Trophoblast cell (in vitro differentiated cells and primary cell): ENCODE data around the gene BRSK1.

ENCODE experiments used
- DNase-seq, 2 donors: peaks; one replicate each; pipeline ENCODE4 v3.0.0-alpha.2; 2016
- H2AFZ ChIP-seq: 2 replicates; pipeline ENCODE4 v1.6.1; 2013; ENCODE audit warnings: low read length, moderate library complexity, mild to moderate bottlenecking; ENCODE audit not compliant: insufficient read depth, poor library complexity
- H2AK5ac ChIP-seq: 2 replicates; pipeline ENCODE4 v1.6.1; 2013; ENCODE audit warnings: mild to moderate bottlenecking, low read length
- H2BK120ac ChIP-seq: 2 replicates; pipeline ENCODE4 v1.6.1; 2013; ENCODE audit warnings: low read length, mild to moderate bottlenecking, moderate library complexity; ENCODE audit not compliant: insufficient read depth, poor library complexity
- H2BK12ac ChIP-seq: 2 replicates; pipeline ENCODE4 v1.6.1; 2013; ENCODE audit warnings: mild to moderate bottlenecking, low read length, moderate library complexity
- H2BK5ac ChIP-seq: 2 replicates; pipeline ENCODE4 v1.6.1; 2013; ENCODE audit warnings: low read length, low read depth, moderate library complexity, mild to moderate bottlenecking; ENCODE audit not compliant: poor library complexity
- H3K14ac ChIP-seq: 2 replicates; pipeline ENCODE4 v1.6.1; 2013; ENCODE audit warnings: mild to moderate bottlenecking, low read length
- H3K18ac ChIP-seq: 2 replicates; pipeline ENCODE4 v1.6.1; 2013; ENCODE audit warnings: mild to moderate bottlenecking, low read length
- H3K23ac ChIP-seq: 2 replicates; pipeline ENCODE4 v1.6.1; 2013; ENCODE audit warnings: low read length
- H3K27ac ChIP-seq: 2 replicates; pipeline ENCODE4 v1.5.1; 2013; ENCODE audit warnings: low read depth, mild to moderate bottlenecking, inconsistent platforms, low read length, moderate library complexity
- H3K27me3 ChIP-seq: 2 replicates; pipeline ENCODE4 v1.6.1; 2013; ENCODE audit warnings: inconsistent platforms, mild to moderate bottlenecking, low read length, moderate library complexity; ENCODE audit not compliant: insufficient read depth
- H3K36me3 ChIP-seq, 2 experiments: 1 replicate in 1 of 2; 2 replicates in 1 of 2; pipeline ENCODE4 v1.6.1; 2013; ENCODE audit warnings: low read length in 2 of 2, mild to moderate bottlenecking in 2 of 2, moderate library complexity in 1 of 2; ENCODE audit not compliant: insufficient read depth in 2 of 2, control insufficient read depth in 1 of 2
- H3K4ac ChIP-seq: 2 replicates; pipeline ENCODE4 v1.6.1; 2013; ENCODE audit warnings: low read depth, mild to moderate bottlenecking, low read length, moderate library complexity
- H3K4me1 ChIP-seq, 2 experiments: 1 replicate in 1 of 2; 2 replicates in 1 of 2; pipeline ENCODE4 v1.6.1; 2013; ENCODE audit warnings: low read length in 2 of 2, mild to moderate bottlenecking in 2 of 2, moderate library complexity in 1 of 2; ENCODE audit not compliant: insufficient read depth in 2 of 2, control insufficient read depth in 1 of 2
- H3K4me2 ChIP-seq: 2 replicates; pipeline ENCODE4 v1.6.1; 2013; ENCODE audit warnings: inconsistent platforms, mild to moderate bottlenecking, low read length, moderate library complexity
- H3K4me3 ChIP-seq: 2 replicates; pipeline ENCODE4 v1.5.1; 2013; ENCODE audit warnings: mild to moderate bottlenecking, low read depth, low read length, inconsistent platforms
- H3K79me1 ChIP-seq: one replicate; pipeline ENCODE4 v1.6.1; 2013; ENCODE audit warnings: low read length
- H3K79me2 ChIP-seq: 2 replicates; pipeline ENCODE4 v1.6.1; 2013; ENCODE audit warnings: low read length, mild to moderate bottlenecking; ENCODE audit not compliant: control insufficient read depth, insufficient read depth, poor library complexity
- H3K9ac ChIP-seq: 2 replicates; pipeline ENCODE4 v1.6.1; 2013; ENCODE audit warnings: mild to moderate bottlenecking, low read length
- H3K9me3 ChIP-seq: 2 replicates; pipeline ENCODE4 v1.6.1; 2013; ENCODE audit warnings: low read depth, mild to moderate bottlenecking, control low read depth, inconsistent platforms, low read length; ENCODE audit not compliant: insufficient read depth
- H4K12ac ChIP-seq: 2 replicates; pipeline ENCODE4 v1.6.1; 2013; ENCODE audit warnings: low read depth, mild to moderate bottlenecking, low read length, moderate library complexity
- H4K8ac ChIP-seq: 2 replicates; pipeline ENCODE4 v1.6.1; 2013; ENCODE audit warnings: low read depth, mild to moderate bottlenecking, low read length, moderate library complexity
- H4K91ac ChIP-seq: one replicate; pipeline ENCODE4 v1.6.1; 2013; ENCODE audit warnings: low read depth, mild to moderate bottlenecking, low read length, moderate library complexity
- WGBS: extraction: QIAGEN DNeasy Blood & Tissue Kit; methylation state at CpG from one replicate; pipeline ENCODE4 v1.1.7; 2013; ENCODE audit warnings: missing lambda C conversion rate; ENCODE audit not compliant: insufficient read length, insufficient coverage; ENCODE audit errors: extremely low coverage; 5-methylcytosine and 5-hydroxymethylcytosine counted together

The BRSK1 gene

GRCh38 chr19:55321466-55322137 is 37.8 kb downstream of the BRSK1 start:
- H3K4me3 ChIP-seq = no peak overlapping the region
- DNase-seq = no peak
- no peak overlapping the region for H3K23ac ChIP-seq
- H3K27ac ChIP-seq = no peak overlapping the region
- WGBS = no CpG with 5 or more reads among the region's 9 CpGs
- no peak overlapping the region for H3K4ac ChIP-seq
- peaks cover 0 to 7% of the 10 kb centered on the region in 2 experiments for H3K4me1 ChIP-seq
- H4K91ac ChIP-seq = no peak overlapping the region
- H3K27me3 ChIP-seq = no peaks in the 10 kb centered on the region
- no peaks in the 10 kb centered on the region for H3K79me2 ChIP-seq
- no peak overlapping the region for H4K8ac ChIP-seq
- H3K14ac ChIP-seq = no peak overlapping the region
- H2BK120ac ChIP-seq = no peak overlapping the region
- H3K9ac ChIP-seq = no peak overlapping the region
- no peak overlapping the region for H4K12ac ChIP-seq
- H2BK12ac ChIP-seq = no peak overlapping the region
- no peak overlapping the region for H2AFZ ChIP-seq
- no peak overlapping the region for H3K18ac ChIP-seq
- peaks cover 0 to 2% of the 10 kb centered on the region in 2 experiments for H3K36me3 ChIP-seq
- peaks cover 3% of the 10 kb centered on the region for H3K79me1 ChIP-seq
- no peak overlapping the region for H3K4me2 ChIP-seq
- H2BK5ac ChIP-seq = no peak overlapping the region
- H2AK5ac ChIP-seq = no peak overlapping the region
- peaks cover 1% of the 10 kb centered on the region for H3K9me3 ChIP-seq

DNA sequence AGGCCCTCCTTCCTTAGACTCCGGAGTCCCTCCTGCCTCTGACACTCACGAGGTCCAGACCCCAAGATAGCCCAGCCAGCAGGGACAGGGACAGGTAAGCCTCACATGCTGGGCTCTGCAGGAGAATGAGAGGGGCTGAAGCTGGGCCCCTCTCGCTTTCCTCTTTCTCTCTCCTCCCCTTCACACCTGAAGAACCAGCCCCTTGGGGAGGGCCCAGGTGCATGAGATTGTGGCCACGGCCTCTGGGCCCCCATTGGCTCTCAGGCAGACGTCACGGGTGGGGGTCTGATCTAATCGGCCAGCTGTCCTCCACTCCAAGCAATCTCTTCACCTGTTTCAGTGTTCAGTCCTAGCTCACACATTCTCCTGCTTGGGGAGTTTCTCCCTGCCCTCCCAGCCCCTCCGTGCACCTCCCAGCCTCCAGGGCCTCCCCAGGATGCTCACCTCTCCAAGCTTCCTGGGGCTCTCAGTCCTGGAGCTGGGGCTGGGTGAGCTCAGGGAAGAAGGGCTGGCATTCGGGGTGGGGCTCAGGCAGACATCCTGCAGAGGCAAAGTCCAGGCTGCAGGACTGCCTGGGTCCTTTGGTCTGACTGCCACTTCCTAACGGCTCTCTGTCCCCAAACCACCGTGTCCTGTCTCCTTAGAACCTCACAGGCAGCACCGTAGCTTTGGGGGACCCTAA is 38.5 kb downstream of the BRSK1 start:
- Histone ChIP-seq H3K4me1 (peaks cover 0 to 7% of the 10 kb centered on the region in 2 experiments), H3K36me3 (peaks cover 0 to 2% of the 10 kb centered on the region in 2 experiments)
- DNase-seq = no peak

DNA sequence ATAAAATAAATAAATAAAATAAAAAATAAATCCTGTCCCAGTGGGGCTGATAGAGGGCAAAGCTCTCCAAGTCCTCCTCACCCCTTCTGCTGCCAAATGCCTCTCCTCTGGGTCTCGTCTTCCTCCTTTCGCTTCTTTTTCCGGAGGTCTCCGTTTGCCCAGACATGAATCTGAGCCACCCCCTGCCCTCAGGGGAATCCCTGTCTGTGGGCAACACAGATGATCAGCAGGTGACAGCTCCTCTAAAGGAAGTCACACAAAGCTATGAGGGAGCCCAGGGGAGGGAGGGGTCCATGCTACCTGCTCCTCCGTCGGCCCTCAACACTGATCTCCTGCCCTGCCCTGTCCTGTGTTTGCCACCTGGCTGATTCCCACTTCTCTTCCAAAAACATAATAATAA is 40.9 kb downstream of the BRSK1 start:
- no peaks in the 10 kb centered on the region for H3K27me3 ChIP-seq
- H3K4me2 ChIP-seq = no peak overlapping the region
- no peak overlapping the region for H3K4me3 ChIP-seq
- no peak overlapping the region for H4K91ac ChIP-seq
- peaks cover 1% of the 10 kb centered on the region for H3K9me3 ChIP-seq
- no peak overlapping the region for H2BK120ac ChIP-seq
- no peak overlapping the region for H3K14ac ChIP-seq
- no peak overlapping the region for H3K23ac ChIP-seq
- no peak for DNase-seq
- peaks cover 0 to 7% of the 10 kb centered on the region in 2 experiments for H3K4me1 ChIP-seq
- H2AFZ ChIP-seq = no peak overlapping the region
- no CpG with 5 or more reads among the region's 6 CpGs for WGBS
- no peak overlapping the region for H3K18ac ChIP-seq
- no peak overlapping the region for H4K12ac ChIP-seq
- no peak overlapping the region for H3K4ac ChIP-seq
- H2BK12ac ChIP-seq = no peak overlapping the region
- H3K36me3 ChIP-seq = peaks cover 0 to 2% of the 10 kb centered on the region in 2 experiments
- H3K79me2 ChIP-seq = no peaks in the 10 kb centered on the region
- H2AK5ac ChIP-seq = no peak overlapping the region
- H3K9ac ChIP-seq = no peak overlapping the region
- H2BK5ac ChIP-seq = no peak overlapping the region
- H4K8ac ChIP-seq = no peak overlapping the region
- no peak overlapping the region for H3K27ac ChIP-seq
- peaks cover 3% of the 10 kb centered on the region for H3K79me1 ChIP-seq

More for the DNA sequence above, 38.5 kb downstream of the BRSK1 start:
- Histone ChIP-seq H3K27ac (no peak overlapping the region), H2BK5ac (no peak overlapping the region), H2AK5ac (no peak overlapping the region), H3K4ac (no peak overlapping the region), H3K9ac (no peak overlapping the region), H4K8ac (no peak overlapping the region), H3K18ac (no peak overlapping the region), H3K4me2 (no peak overlapping the region), H3K27me3 (no peaks in the 10 kb centered on the region), H4K12ac (no peak overlapping the region), H3K9me3 (peaks cover 1% of the 10 kb centered on the region), H3K23ac (no peak overlapping the region), H4K91ac (no peak overlapping the region), H2BK120ac (no peak overlapping the region), H3K79me1 (peaks cover 3% of the 10 kb centered on the region), H2BK12ac (no peak overlapping the region), H3K4me3 (no peak overlapping the region), H3K14ac (no peak overlapping the region), H2AFZ (no peak overlapping the region), H3K79me2 (no peaks in the 10 kb centered on the region)
- no CpG with 5 or more reads among the region's 12 CpGs for WGBS

- H3K9me3 ChIP-seq = peaks cover 1% of the 10 kb centered on the region
- no peak within 1 kb of the TSS for H3K4me3 ChIP-seq
- no peak within 1 kb of the TSS for H3K14ac ChIP-seq
- H2BK120ac ChIP-seq = no peak within 1 kb of the TSS
- H4K8ac ChIP-seq = no peak within 1 kb of the TSS
- H3K79me2 ChIP-seq = no peaks in the 10 kb centered on the region
- no peak within 1 kb of the TSS for H3K27ac ChIP-seq
- H3K9ac ChIP-seq = no peak within 1 kb of the TSS
- H4K91ac ChIP-seq = no peak within 1 kb of the TSS
- H3K79me1 ChIP-seq = no peaks in the 10 kb centered on the region
- H2BK12ac ChIP-seq = no peak within 1 kb of the TSS
- DNase-seq = no peak
- H3K4me2 ChIP-seq = no peak within 1 kb of the TSS
- peaks cover 0 to 5% of the 10 kb centered on the region in 2 experiments for H3K4me1 ChIP-seq
- H4K12ac ChIP-seq = no peak within 1 kb of the TSS
- H3K27me3 ChIP-seq = no peaks in the 10 kb centered on the region
- no CpG with 5 or more reads among the region's 14 CpGs for WGBS
- no peak within 1 kb of the TSS for H3K4ac ChIP-seq
- peaks cover 0 to 2% of the 10 kb centered on the region in 2 experiments for H3K36me3 ChIP-seq
- H3K18ac ChIP-seq = no peak within 1 kb of the TSS
- no peak within 1 kb of the TSS for H3K23ac ChIP-seq
- H2AK5ac ChIP-seq = no peak within 1 kb of the TSS
- H2BK5ac ChIP-seq = no peak within 1 kb of the TSS
- H2AFZ ChIP-seq = no peak within 1 kb of the TSS
Measured at GRCh38 chr19:55325172-55325571, 41.4 kb downstream of the BRSK1 start, which contains the start of gene TMEM150B. Gene TMEM150B (minus strand): TSS chr19:55325341. CDS start chr19:55321036, 4,305 bp downstream.
